NCI-H774 (cell line): ENCODE results near the gene QRFPR.
"Not testable (repeated sequence)": the region's sequence is repeated elsewhere in the genome, so short reads cannot be mapped to it uniquely, and the experiment has no call there.

ENCODE experiments used
- DNase-seq: peaks from one replicate; lab custom pipeline; 2025; lab: John Stamatoyannopoulos, UW

The QRFPR gene

DNA sequence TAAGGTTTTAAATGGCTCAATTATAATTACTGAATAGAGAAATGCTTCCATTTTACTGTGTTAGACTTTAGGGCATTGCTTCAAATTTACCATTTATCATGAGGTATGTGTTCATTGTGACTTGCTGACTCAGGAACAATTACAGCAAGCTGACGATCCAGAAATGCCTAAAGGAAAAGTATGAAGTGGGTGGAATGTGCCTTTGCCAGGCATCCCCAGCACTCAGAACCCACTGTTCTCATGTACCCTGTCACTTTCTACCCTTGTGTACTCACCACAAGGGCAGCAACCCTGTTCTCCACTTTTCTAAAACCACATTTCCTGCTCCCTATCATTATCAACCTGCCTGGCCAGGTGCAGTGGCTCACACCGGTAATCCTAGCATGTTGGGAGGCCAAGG lies 41.5 kb downstream of the QRFPR start:
- DNase-seq = no peak

DNA sequence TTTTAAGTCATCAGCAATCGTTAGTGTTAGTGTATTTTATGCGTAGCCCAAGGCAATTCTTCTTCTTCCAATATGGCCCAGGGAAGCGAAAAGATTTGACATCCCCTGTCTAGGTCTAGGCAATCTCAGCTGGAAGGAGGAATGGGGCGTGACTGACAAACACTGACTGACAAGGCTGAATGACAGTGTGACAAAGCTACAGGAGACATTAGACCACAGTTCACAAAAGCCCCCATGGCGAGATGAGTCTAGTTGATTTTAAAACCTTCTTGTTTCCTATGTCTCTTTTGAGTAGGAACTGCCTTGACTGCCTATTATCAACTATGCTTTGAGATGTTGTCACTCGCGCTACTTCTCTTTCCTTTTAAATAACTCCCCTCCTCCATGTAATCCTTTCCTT lies 42.3 kb downstream of the QRFPR start:
- no peak for DNase-seq

DNA sequence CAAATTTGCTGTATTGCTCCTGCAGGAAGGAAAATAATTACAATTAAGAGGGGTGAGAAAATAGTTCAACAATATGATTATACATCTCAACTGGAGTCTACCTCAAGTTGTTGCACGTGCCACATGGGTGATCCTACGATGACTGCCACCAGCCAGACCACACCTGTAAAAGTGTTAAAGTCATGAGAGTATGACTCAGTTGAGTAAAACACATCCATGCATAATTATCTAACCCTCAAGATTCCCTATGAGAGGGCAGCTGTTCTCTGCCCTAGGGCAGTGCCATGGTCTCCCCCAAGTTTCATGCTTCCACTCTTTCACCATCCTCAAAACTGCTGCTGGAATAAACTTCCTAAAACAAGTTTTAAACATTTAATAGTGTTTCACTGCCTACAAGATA lies 44.1 kb downstream of the QRFPR start:
- no peak for DNase-seq

DNA sequence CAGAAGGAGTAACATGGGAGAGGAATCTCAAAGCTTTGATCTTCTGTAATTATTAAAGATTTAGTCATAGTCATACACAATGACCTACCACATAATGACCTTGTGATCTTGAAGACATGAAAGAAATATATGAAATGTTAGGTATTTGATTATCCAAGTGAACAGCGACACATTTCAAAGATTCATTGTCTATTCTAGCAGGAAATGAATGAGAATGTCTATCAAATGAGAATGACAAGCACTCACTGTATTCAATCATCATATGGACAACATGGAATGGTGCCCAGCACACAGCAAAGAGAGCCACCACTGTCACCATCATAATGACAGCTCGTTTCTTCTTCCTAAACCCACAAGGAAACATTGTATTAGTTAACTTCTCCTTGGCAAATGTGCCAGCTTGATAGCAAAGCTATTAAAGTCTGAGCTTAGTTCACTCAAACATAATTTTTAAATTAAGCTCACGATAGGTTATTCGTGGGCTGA lies 50.6 kb downstream of the QRFPR start:
- DNase-seq = no peak

DNA sequence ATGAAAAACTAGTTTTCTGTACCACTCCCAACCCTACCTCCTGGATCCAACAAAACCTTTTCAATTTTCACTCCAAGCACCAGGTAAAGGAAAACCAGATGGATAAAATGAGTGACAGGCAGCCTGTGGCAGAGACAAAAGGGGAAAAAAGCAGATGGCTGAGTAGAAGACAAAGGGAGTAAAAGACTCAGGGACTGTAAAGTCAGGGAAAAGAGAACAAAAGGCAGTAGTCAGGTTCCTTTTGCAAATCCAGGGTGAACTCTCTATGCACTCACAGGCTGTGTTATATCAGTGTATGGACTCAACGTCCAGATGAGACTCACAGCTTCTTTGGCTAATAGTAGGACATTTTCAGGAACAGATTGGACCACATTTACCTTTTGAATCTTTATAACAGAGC lies 54.2 kb downstream of the QRFPR start:
- no peak for DNase-seq

DNA sequence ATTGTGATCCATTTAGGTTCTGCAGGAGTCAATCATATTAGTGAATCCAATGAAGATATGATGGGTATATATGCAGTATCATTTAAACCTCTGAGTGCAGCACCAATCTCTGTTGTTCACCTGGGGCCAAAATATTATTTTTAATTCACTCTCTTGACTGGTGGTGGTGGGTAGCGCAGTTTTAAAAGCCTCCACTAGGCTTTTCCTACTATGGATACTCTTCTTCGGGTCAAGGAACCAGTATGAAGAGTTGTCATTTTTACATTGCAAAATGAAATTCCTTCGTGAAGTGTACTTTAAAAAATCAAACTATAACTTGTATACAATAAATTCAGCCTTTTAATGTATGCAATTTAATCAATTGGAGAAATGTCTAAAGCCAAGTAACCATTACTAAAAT lies 56.5 kb downstream of the QRFPR start:
- DNase-seq = no peak

DNA sequence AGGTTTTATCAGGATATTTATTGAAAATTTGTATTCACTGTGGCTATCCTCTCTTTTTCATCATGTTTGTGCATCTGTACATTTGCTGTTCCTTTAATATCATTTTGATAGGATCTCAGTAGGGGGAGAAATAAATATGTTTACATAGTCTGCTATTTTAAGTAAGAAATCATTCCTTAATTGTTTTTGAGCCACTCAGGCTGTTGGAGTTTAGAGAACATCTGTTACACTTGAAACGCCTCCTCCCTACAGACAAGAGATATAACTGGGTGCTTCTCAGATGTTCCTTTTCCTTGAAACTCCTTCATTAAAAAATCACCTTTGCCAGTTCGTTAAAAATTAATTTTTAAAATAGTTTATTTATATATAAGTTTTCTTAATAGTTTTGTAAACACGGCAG lies 59.4 kb downstream of the QRFPR start:
- DNase-seq = no peak

DNA sequence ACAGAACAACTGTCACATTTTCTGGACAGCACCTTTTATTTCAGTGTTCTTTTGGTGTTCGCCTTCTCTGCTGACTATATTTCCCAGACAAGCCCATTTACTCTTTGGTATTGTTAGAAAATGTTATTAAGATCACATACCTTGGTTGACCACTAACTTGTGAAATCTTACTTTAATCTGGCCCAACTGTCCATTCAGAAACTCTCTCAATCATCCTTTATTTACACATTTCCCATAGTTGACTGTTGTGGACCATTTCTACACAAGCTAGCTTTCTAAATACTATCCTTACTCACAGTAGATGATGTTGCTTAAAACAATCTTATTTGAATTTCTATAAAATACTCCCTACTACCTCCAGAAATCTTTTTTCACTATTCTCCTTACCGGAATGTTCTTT lies 64.7 kb downstream of the QRFPR start:
- no peak for DNase-seq

DNA sequence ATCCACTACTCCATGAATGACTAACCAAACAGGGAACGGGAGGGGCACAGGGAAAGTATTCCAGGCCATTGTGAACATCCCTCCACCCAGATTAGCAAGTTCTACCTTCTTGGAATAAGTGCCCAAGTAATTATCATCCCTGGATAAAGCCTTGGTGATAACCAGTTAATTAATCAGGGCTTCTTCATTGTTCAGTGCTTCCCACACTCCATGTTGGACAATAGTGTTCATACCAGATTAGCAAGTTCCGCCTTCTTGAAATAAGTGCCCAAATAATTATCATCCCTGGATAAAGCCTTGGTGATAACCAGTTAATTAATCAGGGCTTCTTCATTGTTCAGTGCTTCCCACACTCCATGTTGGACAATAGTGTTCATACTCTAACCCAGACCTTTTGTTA lies 67.4 kb downstream of the QRFPR start:
- not testable (repeated sequence) for DNase-seq

DNA sequence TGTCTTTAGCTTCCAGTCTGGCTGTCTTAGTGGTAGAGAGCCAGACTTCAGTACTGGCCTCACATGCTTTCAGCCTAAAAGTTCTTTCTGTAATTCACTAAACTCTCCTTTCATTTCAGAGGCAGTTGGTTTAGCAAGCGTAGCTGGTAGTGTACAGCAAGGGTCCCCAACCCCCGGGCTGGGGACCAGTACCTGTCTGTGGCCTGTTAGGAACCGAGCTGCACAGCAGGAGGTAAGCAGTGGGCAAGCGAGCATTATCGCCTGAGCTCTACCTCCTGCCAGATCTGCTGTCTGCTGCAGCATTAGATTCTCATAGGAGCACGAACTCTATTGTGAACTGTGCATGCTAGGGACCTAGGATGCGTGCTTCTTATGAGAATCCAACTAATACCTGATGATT lies 72.0 kb downstream of the QRFPR start:
- DNase-seq = no peak

DNA sequence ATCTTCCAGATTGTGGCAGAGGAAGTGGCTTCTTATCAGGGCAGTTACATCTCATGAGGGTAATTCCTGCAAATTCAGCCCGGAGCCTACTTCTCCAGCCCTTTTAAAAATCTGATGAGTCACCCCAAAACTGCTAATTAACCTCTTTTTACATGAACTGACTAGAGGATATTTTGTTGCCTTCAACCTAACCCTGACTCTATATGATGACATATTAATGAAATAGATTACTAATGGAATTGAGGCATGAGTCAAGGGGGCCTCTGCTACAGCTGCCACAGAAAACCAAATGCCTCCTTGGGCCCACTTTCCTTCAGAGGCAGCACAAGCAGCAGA lies 72.5 kb downstream of the QRFPR start:
- DNase-seq = no peak

DNA sequence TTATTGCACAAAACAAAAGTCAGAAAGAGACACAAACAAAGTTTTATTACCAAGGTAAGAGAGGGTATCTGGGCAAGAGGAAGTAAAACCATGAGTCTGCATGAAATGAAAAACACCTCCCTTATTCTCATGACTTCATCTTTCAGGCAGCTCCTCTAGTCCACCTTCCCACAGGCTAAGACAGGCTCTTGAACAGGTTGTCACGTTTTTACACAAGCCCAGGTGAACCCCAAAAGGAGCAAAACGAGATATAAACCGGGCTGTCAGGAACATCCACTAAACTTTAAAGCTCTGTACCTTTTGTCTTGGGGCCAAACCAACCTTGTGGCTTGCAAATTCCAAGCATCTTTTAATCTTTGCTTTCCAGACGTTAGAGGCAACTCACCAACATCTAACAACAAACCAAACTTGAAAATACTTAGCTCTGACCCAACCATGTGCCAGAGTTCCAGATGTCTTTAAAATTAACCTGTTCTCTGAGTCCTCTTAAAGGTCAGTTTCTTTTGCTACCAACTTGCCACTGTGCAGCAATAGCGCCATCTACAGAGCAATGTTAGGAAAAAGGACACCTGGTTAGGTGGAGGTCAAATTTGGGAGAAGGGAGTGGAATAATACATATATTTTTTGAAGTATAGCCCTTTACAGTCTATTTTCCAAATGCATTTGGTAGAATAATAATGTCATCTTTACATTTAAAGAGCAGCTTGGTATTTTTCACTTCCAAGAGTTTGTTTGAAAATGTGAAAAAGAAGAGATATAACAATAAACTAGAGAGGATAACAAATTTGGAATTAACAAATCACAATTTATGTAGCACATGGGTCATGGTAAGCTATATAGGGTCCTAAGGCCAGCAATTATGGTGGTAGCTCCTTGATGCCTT lies 73.1 kb downstream of the QRFPR start:
- DNase-seq = no peak

DNA sequence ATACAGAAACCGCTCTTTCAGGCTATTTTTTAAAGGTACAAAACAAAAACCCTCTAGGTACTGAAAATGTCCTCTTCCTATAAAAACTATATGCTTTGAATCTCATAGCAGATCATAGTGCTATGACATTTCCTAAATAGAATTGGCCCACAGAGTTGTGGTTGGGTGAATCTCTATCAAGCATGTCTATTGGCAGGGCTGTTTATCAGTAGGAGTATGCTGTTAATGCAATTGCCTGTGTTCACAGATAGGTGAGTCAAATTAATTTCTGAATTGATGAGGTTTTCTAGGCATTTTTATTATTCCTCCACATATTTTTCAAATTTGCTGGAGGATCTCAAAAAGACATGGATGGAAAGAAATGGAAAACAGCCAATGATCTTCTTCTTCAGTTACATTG lies 73.9 kb downstream of the QRFPR start:
- no peak for DNase-seq

DNA sequence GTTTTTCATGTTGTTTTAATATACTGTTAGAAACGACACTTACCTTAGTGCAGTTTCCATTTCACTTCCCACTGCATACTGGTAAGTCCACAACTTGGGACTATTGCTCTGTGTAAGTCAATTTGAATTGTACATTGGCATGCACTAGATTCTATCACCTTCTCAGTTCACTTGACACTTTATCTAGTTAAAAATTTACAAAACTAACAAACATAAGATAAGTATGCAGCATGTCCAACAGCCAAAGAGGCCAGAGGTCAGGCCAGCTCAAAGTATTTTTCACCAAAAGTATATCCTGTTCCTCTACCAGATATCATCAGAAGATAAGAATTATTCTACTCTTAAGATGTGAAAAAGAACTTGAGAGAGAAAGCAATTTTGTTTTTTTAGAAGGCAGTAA lies 75.9 kb downstream of the QRFPR start:
- no peak for DNase-seq

DNA sequence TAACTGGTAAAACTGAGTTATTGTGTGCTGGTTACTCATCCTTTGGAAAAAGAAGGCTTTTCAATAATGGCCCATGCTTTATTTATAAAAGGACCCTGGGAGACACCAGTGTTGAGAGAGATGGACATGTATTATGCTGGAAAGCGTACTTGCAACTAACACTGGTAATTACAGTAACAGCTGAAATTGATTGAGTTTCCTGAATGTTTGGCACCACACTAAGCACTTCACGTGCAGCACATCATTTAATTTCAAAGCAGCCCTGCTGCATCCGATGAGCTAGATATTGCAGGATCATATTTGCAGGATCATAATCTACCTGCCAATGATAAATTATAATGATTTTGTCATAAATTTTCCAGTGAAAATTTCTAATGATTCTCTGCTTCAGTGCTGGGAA lies 81.5 kb downstream of the QRFPR start:
- DNase-seq = no peak

DNA sequence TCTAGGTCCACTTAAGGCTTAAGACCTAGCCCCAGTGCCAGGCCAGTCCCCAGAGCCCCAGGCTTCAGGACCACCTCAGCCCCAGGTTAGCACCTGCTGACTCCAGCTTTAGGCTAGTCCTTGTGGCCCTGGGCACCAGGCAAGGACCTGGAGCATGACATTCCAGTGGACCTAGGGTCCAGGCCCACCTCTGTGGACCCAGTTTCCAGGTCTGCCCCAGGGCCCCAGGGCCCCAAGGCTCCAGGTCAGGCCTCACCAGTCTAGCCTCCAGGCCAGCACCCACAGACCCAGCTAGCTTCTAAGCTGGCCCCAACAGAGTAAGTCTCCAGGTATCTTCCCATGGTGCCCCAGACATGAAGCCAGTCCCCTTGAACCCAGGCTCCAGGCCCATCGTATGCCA lies 97.5 kb downstream of the QRFPR start:
- no peak for DNase-seq

DNA sequence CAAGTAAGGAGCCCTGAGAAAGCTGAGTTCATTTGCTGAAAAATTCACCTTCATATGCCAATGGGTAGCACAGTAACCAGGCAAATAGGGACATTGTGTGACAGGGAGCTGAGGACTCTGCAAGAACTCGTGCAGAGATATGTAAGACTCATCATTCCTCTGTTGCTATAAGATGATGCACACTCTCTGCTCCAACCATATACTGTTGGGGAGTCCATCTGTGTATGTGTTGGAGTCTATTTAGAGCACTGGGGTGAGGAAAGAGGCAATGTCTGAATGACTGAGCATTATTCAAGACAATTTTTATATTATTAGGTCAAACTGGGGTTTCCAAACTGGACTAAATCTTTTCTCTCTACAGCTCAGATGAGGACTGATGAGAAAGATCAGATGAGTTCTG lies 100.4 kb downstream of the QRFPR start:
- DNase-seq = no peak

DNA sequence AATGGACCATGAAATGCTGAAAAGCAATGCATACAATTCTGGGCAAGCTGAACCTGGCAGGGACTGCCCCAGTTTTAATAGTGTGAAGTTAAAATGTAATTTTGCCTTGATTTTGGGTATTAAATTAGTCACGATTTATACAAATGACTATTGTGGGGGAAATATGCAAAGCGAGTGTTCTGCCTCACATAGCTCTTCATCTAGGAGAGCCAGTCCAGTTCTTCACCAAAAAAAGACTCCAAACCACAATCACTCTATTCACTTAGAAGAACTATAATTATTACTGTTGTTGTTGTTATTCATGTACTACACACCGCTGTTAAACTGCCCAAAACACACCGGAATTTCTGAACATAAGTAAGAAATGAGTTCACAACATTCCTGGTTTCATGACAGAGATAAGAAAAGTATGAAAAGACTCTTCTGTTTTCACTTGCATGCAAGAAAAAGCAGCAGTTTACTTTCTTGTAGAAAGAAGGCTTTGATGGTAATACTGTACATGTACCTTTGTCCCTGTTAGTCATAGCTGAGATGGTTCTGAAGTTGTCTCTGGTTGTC lies 101.9 kb downstream of the QRFPR start:
- no peak for DNase-seq
